GM12878 (cell line): ENCODE results near the gene SBF2.

Experiments used
- ATF2 ChIP-seq: IDR thresholded peaks from 2 replicates; pipeline ENCODE4 v1.6.1; 2012; ENCODE audit warnings: low read length, inconsistent platforms
- BACH1 ChIP-seq: fragments of 450-650 bp; IDR thresholded peaks from 2 replicates; pipeline ENCODE4 v1.6.1; 2017; ENCODE audit warnings: mild to moderate bottlenecking, borderline replicate concordance
- BCLAF1 ChIP-seq: fragments of 450-650 bp; IDR thresholded peaks from 2 replicates; pipeline ENCODE4 v1.6.1; 2017; ENCODE audit warnings: antibody characterized with exemption, mild to moderate bottlenecking, moderate library complexity
- BRCA1 ChIP-seq: IDR thresholded peaks from 2 replicates; pipeline ENCODE4 v1.6.1; 2011; ENCODE audit warnings: low read depth, low read length, improper control_type of control experiment
- CTCF ChIP-seq, 3 experiments: IDR thresholded peaks in 2 of 3; conservative IDR thresholded peaks in 1 of 3; 2 replicates each; pipeline ENCODE4 v1.5.1; 2011; ENCODE audit warnings: low read depth in 3 of 3, low read length in 3 of 3, mild to moderate bottlenecking in 3 of 3, control low read depth in 2 of 3, moderate library complexity in 2 of 3, inconsistent platforms in 1 of 3, mixed read lengths in 1 of 3; ENCODE audit not compliant: control insufficient read depth in 2 of 3, insufficient read depth in 1 of 3; ENCODE audit errors: extremely low read depth in 1 of 3
- EZH2 ChIP-seq: IDR thresholded peaks from 2 replicates; pipeline ENCODE4 v1.6.1; 2012; ENCODE audit warnings: low read depth, mild to moderate bottlenecking, control low read depth, inconsistent platforms, low read length, borderline replicate concordance; ENCODE audit not compliant: control insufficient read depth
- IRF4 ChIP-seq: IDR thresholded peaks from 2 replicates; pipeline ENCODE4 v1.6.1; 2011; ENCODE audit warnings: low read depth, low read length
- POLR2A ChIP-seq: IDR thresholded peaks from 2 replicates; pipeline ENCODE4 v1.6.1; 2011; ENCODE audit warnings: low read depth, mild to moderate bottlenecking, low read length
- SPI1 ChIP-seq: IDR thresholded peaks from 2 replicates; pipeline ENCODE4 v1.6.1; 2011; ENCODE audit warnings: low read depth, mild to moderate bottlenecking, low read length, moderate library complexity, borderline replicate concordance; ENCODE audit not compliant: insufficient read depth
- TAF1 ChIP-seq: IDR thresholded peaks from 2 replicates; pipeline ENCODE4 v1.6.1; 2011; ENCODE audit warnings: mild to moderate bottlenecking, low read depth, low read length, borderline replicate concordance

DNA sequence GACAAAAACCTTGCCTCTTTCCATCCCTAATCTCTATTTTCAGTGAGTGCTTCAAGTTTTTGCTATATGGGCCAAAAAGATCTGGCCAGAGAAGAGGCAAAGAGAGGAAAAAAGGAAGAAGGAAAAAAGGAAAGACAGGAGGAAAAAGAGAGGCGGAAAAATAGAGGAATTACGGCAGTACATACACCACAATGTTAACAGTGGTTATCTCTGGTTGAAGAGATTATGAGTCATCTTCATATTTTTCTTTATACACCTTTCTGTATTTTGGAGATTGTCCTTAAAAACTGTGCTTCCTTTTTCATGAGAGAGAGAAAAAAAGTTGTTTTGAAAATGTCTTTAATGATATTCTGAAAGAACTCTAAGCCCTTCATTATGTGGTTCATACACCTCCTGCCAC is 133.7 kb downstream of the SBF2 start:
- TF ChIP-seq SPI1 (no peak), BACH1 (no peak), CTCF (IDR thresholded peaks at IDR 0.05 in 2 of 3, conservative IDR thresholded peaks at IDR 0.05 in 1 of 3; ENCODE audit: control insufficient read depth in 2 of 3, extremely low read depth in 1 of 3, insufficient read depth in 1 of 3, low read depth in 3 of 3, low read length in 3 of 3) (no peak), IRF4 (no peak), EZH2 (no peak), BCLAF1 (no peak), TAF1 (no peak), POLR2A (no peak), ATF2 (no peak), BRCA1 (no peak)
